HG03025 (cell line): ENCODE data around the gene PLEKHJ1.
"Not testable (repeated sequence)": the region's sequence is repeated elsewhere in the genome, so short reads cannot be mapped to it uniquely, and the experiment has no call there.

Experiments
- ATAC-seq: cut with Tn5 transposase; IDR thresholded peaks from one replicate; pipeline ENCODE4 v1.9.1; 2021; ENCODE audit warnings: mild to moderate bottlenecking, moderate library complexity; ENCODE audit not compliant: unreplicated experiment, low FRiP score

PLEKHJ1 gene

GRCh38 chr19:2236314-2237050, at the start of gene PLEKHJ1, which contains the start of gene SF3A2:
TSS of gene PLEKHJ1 (minus strand) at chr19:2236329. CDS start at chr19:2236248, 81 bp downstream.
TSS of gene SF3A2 (plus strand) at chr19:2236824. CDS start at chr19:2243419, 6,595 bp downstream.
- ATAC-seq: peak; percentile 60

GRCh38 chr19:2283835-2284507, 47.8 kb upstream of the PLEKHJ1 start:
- no peak for ATAC-seq

- ATAC-seq: no peak
These were observed 46.7 kb upstream of the PLEKHJ1 start for GRCh38 chr19:2282862-2283237.

- no peak for ATAC-seq
These were observed 46.1 kb upstream of the PLEKHJ1 start, which contains the start of gene PEAK3 for GRCh38 chr19:2282062-2282861. TSS of gene PEAK3 (minus strand) at chr19:2282175. CDS start at chr19:2280931, 1,244 bp downstream.

GRCh38 chr19:2281265-2282061, 45.3 kb upstream of the PLEKHJ1 start:
- ATAC-seq: not testable (repeated sequence)

GRCh38 chr19:2280633-2281264, 44.6 kb upstream of the PLEKHJ1 start:
- no peak for ATAC-seq

GRCh38 chr19:2278459-2279158, 42.5 kb upstream of the PLEKHJ1 start:
- no peak for ATAC-seq

- no peak for ATAC-seq
These were observed 41.0 kb upstream of the PLEKHJ1 start for GRCh38 chr19:2277138-2277537.

GRCh38 chr19:2276429-2276986, 40.4 kb upstream of the PLEKHJ1 start:
- no peak for ATAC-seq

GRCh38 chr19:2275588-2276428, 39.7 kb upstream of the PLEKHJ1 start:
- no peak for ATAC-seq

GRCh38 chr19:2274931-2275535, 38.9 kb upstream of the PLEKHJ1 start:
- no peak for ATAC-seq

- no peak for ATAC-seq
These were observed 38.1 kb upstream of the PLEKHJ1 start for GRCh38 chr19:2274185-2274711.

GRCh38 chr19:2273356-2274184, 37.4 kb upstream of the PLEKHJ1 start:
- no peak for ATAC-seq

- no peak for ATAC-seq
These were observed 35.3 kb upstream of the PLEKHJ1 start for GRCh38 chr19:2271234-2272103.

GRCh38 chr19:2270423-2271233, 34.5 kb upstream of the PLEKHJ1 start:
- no peak for ATAC-seq
